NCI-H1048 (cell line): ENCODE results near the gene PRR5L.

ENCODE experiments used
- DNase-seq: peaks from one replicate; lab custom pipeline; 2025; lab: John Stamatoyannopoulos, UW

PRR5L gene

DNA sequence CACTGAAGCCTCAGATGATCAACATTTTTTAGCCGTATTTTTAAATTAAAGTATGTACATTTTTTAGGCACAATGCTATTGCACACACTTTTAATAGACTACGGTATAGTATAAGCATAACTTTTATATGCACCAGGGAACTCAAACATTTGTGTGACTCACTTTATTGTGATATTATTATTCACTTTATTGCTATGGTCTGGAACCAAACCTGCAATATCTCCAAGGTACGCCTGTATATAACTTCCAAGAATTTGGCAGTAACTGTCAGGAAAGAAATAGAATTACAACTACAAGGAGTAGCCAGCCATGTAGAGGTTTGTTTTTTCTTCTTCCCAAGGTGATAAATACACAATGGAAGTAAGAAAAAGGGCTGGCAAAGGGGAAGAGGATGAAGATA lies 62.3 kb downstream of the PRR5L start:
- no peak for DNase-seq

GRCh38 chr11:36360318-36360717 lies 64.2 kb downstream of the PRR5L start:
- no peak for DNase-seq

- DNase-seq, result no peak
These were observed 64.8 kb downstream of the PRR5L start for GRCh38 chr11:36360826-36361415.

DNA sequence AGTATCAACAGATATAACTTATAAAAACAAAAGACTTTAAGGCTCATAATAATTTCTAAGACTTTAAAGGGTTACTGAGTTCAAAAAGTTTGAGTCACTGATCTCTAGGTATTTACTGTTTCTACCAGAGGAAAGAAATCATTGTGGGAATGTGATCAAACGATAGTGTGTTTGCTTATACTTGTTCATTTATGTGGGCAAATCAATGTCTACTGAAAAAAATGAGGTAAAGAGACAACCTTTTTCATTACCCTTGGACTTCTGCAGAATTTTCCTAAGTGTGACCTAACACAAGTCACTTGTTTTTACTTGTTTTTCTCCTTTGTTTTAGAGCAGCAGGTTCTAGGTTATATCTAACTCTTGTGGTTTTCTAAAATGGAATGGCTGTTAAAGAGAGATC lies 65.4 kb downstream of the PRR5L start:
- DNase-seq, result no peak

GRCh38 chr11:36361901-36362391 lies 65.9 kb downstream of the PRR5L start:
- no peak for DNase-seq

DNA sequence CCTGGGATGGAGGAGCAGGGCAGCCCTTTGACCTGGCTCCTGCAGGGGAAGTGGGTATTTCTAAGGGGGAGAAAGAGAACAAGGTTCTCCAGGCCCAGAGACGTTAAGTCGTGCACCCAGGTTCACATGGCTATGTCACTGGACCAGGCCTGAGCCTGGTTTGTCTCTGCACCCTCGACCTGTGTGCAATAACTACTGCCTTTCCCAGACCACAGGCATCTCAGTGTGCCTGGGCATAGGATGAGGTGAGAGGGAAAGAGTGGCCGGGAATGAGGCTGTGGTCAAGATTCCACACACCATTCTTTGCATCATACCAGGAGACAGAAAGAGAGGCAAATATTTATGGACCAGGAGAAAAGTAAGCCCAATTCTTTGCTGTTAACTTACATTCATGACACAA lies 66.8 kb downstream of the PRR5L start:
- no peak for DNase-seq

DNA sequence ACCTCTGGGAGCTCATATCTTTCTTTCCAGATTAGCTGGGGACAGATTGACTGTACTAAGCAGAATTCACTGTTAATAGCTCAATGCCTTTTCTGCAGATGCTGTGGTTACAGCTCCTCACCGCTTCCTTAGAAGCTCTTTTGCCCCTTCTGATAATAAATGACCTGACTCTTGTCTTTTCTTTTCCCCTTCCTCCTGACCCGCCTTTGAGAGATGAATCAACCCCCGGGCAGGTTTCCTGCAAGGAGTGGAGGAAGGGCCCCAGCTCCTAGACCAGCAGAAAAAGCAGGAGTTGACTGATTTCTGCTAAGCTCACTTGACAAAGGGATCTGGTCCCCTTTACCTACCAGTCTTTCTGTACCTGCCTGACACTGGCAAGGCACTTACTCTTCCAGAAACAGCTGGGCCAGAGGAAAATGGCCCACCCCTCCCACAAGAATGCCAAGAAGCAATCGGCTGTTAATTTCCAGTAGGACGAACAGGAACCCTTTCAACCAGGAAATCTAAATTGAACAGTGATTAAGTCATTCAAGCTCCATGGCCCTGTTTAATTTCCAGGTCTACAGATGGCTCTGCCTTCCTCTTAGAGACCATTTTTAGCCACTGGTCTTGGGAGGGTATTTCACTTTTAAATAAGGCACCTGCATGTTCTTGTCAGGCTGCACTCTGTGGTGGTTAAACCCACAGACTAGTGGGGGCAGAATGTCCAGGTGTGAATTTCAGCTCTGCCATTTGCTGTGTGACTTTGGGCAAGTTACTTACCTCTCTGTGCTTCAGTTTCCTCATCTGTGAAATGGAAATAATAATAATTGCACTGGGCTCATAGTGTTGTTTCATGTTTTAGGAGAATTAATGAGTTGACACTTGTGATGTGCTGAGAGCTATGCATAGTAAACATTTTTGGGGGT lies 67.5 kb downstream of the PRR5L start:
- no peak for DNase-seq

DNA sequence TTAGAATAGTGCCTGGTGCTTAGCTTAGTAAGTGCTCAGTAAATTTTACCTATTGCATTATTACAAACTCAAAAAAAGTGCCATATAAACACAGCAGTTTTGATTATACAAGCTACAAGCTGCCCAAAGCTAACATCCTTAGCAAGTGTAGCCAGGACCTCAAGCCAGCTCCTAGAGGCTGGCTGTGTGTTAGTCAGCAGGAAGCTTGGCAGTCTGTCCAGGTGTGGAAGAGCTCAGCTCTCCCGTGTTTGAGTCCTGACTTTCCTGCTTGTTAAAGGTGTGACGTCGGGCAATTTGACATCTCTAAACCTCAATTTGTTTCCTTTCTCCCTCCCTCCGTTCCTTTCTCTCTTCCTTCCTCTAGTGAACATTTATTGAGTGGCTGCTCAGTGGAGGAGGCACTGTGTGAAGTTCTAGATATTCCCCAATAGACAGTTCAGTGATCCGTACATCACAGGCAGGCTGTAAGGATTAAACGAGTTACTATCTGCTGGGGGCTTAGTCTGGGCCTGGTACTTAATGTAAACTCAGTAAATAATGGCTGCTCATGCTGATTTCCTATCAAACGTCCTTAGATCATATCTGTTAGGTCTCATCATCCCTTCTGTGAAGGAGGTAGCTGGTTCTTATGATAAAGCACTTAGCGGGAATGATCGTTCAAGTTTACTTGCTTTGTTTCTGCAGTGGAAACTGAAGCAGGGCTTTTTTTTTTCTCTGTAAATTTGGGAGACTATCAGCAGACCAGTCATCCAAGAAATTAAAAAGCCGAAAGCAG lies 68.7 kb downstream of the PRR5L start:
- no peak for DNase-seq

DNA sequence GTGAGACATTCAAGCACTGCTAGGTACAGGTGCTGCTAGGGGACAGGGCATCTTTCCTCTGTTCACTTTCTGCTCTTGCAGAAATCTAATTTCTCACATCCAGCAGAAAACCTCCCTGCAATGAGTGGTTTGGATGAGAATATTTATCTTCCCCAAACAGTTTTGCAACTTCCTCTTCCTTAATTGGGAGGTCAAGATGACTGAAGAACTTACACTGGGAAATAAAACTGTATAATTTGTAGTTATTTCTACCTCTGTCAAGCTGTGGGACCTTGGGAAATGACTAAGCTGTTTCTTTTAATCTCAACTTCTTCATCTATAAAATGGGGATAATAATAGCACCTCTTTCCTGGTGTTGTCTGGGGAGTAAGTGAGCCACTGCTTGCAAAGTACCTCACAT lies 69.8 kb downstream of the PRR5L start:
- no peak for DNase-seq

DNA sequence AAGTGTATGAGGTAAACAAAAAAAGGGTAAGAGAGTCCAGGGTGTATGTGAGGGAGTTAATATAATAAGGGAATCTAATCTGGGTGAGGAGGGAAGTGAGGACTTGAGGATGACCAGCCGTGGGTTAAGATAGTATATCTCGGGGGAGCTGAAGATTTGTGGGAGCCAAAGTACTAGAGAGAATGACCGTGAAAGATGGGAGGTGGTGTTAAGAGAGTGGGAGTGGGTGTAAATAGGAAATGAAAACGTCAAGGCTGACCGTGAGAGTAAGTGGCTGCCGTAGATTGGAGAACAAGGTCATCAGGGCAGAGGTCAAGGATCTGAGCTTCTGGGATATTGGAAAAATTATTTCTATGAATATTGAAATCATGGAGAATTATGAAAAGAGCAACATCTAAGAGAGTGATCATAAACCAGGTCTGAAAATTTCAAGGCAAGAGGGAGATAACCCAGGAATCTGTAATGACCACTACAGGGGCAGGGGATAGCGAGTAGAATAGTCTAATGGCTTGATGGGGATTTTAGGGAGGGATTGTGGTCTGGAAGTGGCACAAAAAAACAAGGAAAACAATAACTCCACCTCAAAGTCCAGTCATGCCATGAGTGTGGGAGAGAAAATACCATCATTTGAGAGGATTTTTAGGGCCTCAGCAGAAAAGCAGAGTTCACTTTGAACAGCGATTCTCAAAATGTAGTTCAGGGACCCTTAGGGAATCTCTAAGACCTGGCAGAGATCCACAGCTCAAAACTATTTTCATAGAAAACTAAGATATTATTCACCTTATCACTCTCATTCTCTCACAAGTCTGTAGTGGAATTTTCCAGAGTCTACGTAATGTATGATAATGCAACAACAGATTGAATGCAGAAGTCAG lies 72.0 kb downstream of the PRR5L start:
- no peak for DNase-seq

DNA sequence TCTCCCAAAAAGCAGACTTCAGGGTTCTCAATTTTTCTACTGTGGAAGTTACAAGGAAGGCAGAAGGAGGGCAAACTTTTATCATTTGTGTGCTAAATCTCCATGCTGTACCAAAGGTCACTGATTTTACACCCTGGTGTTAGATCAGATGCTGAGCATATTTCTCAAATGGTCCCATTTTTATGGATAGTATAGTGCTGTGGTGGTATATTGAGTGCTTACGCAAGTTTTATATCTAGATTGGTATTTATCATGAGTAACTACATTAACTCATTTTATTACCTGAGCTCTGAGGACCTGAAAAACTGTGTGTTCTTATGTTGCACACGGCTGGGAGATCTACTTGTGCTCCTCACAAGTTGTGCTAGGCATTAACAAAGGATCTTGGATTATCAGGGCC lies 75.1 kb downstream of the PRR5L start:
- DNase-seq, result no peak

DNA sequence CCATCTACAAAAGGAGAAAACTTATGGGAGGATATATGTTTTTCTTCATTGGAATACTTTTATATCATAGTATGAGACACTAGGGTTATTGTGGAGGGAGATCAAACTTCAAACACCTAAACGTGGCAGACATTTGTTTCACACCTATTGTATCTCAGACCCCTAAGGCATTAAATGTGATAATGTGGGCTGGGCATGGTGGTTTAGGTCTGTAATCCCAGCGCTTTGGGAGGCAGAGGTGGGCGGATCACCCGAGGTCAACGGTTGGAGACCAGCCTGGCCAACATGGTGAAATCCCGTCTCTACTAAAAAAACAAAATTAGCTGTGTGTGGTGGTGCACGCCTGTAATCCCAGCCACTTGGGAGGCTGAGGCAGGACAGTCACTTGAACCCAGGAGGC lies 75.5 kb downstream of the PRR5L start:
- no peak for DNase-seq

DNA sequence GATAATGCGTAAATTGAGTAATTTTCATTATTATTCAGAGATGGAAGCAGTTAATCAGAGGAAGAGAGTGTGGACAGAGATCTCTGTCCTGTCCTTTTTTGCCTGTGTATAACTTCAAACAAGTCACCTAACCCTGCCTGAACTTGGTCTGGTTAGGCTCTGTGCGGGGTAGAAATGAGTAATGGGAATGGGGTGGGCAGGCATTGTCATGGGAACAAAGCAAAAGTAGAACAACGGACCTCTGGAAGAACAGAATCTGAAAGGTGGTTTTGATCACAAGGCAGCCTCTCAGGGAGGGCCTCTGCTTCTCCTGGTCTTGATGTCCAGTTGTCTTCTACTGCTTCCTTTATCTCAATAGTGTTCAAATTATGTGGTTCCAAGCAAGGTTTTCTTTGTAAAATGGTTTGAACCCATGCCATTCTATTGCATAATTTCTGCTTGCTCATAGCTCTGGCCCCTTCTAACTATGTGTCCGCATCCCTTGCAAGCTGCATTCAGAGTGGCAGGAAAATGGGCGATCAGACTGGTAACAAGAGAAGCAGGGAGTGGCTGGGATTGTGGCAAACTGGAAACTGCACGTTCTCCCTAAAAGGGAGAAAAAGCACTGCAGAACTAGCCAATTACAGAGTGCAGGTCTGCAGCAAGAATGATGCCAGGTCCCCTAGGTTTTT lies 76.1 kb downstream of the PRR5L start:
- DNase-seq, result no peak

DNA sequence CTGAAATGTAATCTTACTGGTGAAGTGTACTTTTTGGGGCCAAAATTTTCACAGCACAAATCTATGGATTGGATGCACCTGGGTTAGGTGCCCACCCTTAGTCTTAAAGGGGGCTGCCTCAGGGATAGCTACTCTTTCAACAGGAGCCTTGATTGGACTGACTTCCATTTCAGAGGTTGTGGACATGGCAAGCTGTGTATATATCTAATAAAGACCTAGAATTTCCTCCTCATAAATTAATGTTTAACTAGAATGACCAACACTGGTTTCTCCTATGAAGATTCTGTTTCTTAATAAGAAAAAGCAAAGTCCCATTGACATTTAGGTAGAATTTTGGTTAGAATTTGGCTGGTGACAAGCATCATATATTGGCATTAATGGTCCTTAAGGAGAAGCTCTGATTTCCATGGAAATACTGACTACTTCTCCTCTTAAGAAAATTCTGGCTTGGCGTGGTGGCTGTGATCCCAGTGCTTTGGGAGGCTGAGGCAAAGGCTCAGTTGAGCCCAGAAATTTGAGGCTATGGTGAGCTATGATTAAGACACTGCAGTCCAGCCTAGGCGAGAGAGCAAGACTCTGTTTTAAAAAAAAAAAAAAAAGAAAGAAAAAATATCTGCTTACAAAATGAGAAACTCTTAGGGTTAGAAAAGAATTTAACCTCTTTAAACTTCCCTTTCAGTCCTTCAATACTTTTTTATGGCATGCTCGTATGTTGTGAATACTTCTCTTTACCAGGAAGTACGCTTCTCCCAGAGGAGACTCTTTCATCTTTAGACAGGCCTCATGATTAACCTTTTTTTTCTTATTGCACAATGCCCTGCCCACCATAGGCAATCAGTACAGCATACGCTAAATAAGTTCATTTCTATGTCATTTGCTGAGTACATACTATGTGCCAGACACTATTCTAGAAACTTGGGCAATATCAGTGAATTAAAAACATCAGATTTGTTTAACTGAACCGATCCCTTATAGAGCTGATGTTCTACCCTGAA lies 77.2 kb downstream of the PRR5L start:
- DNase-seq, result no peak

DNA sequence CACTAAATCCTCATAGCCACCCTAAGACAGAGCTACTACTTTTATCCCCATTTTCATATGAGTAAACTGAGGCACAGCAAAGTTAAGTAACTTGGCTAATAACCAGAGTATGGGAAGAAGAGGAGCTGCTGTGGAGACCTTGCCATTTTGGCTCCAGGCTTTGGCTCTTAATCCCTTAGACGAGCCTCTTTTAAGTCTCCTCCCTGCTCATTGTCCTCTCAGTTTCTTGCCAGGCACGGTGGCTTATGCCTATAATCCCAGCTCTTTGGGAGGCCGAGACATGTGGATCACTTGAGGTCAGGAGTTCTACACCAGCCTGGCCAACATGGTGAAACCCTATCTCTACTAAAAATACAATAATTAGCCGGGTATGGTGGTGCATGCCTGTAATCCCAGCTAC lies 78.6 kb downstream of the PRR5L start:
- DNase-seq, result no peak

DNA sequence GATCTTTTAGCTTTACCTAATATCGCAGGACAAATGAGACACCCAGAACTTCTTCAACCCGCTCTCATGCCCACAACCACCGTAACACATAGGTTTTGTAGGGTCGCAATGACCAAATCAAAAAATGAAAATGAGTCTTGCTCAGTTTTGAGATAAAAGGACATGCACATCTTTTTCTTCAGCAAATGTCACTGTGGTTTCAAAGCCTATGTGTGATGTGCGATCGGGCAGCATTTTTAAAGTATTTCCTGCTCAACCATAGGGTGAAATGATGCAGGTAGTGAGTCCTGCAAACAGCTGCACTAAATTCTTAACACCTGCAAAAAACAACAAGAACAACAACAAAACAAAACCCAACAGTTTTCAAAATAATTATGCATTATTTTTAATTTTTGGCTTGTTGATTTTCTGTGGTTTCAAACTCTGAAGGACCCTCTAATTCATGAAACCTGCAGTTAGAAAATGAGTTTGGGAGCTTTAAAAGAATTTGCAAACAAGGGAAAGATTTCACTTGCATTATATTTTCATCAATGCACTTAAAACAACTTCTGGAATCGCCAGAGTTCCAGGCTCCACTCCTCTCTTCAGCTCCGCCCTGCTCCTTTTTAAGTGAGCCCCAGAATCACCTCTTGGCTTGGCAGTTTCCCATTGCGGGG lies 79.4 kb downstream of the PRR5L start:
- no peak for DNase-seq

DNA sequence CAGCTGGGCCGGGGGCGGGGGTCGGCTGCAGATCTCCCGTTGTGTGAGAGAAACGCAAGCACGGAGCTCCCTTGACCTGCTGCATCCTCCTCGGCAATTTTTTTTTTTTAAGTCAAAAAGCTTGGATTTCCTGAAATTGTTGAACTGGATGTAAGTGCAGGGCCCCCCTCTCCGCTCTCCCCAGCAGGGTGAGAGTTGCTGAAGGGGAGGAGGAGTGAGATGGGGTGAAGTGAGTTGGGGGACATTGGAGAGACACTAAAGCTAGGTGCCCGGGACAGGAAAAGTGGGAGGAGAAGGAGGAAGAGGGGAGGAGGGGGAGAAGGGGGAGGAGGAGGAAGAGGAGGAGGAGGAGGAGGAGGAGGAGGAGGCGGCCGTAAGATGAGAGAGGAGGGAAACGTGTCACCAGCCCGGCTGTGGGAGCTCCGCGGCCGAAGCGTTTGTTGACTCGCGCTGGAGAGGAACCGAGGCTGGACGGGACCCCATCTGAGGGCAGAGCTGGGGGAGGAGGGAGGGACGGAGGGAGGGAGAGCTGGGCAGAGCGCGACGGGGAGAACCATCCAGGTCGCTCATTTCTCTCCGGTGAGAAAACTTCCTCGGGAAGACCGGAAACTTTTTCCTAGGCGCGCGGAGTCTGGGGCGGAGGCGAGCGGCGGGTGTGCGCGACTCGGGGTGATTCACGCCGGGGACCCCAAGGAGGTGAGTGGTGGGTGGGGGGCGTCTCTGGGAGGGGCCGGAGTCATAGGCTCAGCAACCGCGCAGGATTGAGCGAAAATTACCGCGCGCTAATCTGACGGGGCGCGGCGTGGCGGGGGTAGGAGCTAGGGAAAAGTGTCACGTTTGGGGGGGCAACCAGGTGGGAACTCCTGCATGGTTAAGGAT lies 80.2 kb downstream of the PRR5L start:
- DNase-seq, result no peak
